ENCODE data around the gene GBP4. TPM values are rescaled to one million over a fixed set of nuclear protein-coding genes. Genes with fewer than 3 reads are reported as not detected.
"Not testable (repeated sequence)": the region's sequence is repeated elsewhere in the genome, so short reads cannot be mapped to it uniquely, and the experiment has no call there.

The GBP4 gene
- total and polyA plus RNA-seq, 2 experiments from 2014 or later = 0.03 TPM; not detected in 1

DNA sequence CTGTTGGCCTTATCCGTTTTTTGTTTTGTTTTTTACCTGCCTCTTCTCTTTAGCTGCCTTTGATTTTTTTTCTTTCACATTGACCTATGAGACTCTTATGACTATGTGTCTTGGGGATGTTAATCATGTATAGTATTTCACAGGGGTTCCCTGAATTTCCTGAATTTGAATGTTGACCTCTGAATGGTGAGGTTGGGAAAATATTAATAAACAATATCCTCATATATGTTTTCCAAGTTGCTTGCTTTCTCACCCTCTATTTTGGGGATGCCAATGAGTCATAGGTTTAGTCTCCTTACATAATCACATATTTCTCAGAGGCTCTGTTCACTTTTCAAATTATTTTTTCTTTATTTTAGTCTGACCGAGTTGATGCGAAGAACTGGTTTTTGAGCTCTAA is 44.3 kb upstream of the GBP4 start (continued):
- no peak for TF ChIP-seq CREB1 (CRISPR knock-in tag; IDR thresholded peaks at IDR 0.05; ENCODE audit: low read depth)
- TF ChIP-seq, protein P1, sequence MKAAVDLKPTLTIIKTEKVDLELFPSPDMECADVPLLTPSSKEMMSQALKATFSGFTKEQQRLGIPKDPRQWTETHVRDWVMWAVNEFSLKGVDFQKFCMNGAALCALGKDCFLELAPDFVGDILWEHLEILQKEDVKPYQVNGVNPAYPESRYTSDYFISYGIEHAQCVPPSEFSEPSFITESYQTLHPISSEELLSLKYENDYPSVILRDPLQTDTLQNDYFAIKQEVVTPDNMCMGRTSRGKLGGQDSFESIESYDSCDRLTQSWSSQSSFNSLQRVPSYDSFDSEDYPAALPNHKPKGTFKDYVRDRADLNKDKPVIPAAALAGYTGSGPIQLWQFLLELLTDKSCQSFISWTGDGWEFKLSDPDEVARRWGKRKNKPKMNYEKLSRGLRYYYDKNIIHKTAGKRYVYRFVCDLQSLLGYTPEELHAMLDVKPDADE (IDR thresholded peaks at IDR 0.05) = no peak
- TF ChIP-seq NANOG (IDR thresholded peaks at IDR 0.05; ENCODE audit: borderline replicate concordance) = no peak
- TF ChIP-seq, protein P2, sequence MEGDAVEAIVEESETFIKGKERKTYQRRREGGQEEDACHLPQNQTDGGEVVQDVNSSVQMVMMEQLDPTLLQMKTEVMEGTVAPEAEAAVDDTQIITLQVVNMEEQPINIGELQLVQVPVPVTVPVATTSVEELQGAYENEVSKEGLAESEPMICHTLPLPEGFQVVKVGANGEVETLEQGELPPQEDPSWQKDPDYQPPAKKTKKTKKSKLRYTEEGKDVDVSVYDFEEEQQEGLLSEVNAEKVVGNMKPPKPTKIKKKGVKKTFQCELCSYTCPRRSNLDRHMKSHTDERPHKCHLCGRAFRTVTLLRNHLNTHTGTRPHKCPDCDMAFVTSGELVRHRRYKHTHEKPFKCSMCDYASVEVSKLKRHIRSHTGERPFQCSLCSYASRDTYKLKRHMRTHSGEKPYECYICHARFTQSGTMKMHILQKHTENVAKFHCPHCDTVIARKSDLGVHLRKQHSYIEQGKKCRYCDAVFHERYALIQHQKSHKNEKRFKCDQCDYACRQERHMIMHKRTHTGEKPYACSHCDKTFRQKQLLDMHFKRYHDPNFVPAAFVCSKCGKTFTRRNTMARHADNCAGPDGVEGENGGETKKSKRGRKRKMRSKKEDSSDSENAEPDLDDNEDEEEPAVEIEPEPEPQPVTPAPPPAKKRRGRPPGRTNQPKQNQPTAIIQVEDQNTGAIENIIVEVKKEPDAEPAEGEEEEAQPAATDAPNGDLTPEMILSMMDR (conservative IDR thresholded peaks at IDR 0.05; ENCODE audit: low read depth in 2 of 2) = no peak

DNA sequence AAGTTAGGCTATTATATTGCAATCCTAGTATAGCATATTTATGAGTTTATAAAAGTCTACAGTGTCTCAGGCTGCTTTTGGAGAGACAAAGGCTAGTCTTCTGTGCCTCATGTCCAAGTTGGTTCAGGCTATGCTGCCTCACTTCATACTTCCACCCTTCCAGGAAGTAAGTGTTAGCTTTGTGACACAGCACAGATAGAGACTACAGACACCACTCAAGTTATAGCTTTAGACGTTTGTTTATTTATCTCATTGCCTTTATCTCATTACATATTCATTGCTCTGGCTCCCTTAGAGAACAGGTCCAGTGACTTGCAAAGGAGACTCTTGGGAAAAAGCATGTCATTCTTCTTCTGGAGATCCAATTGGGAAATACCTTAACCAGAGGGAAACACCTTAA is 22.6 kb upstream of the GBP4 start:
- Mint-ChIP-seq H3K9me3 (peaks cover 31% of the 10 kb centered on the region), H3K27me3 (ENCODE audit: insufficient read depth, low read depth, poor library complexity) (peaks cover 2% of the 10 kb centered on the region), H3K4me3 (no peak overlapping the region), H3K36me3 (ENCODE audit: low read depth) (peaks cover 3% of the 10 kb centered on the region; the same call in 1 of the 3 replicates), H3K4me1 (no peaks in the 10 kb centered on the region), H3K27ac (no peak overlapping the region)
- Histone ChIP-seq H3K4me1 (ENCODE audit: insufficient read depth) (no peaks in the 10 kb centered on the region), H3K79me2 (replicated peaks; ENCODE audit: insufficient read depth) (no peaks in the 10 kb centered on the region), H3K27ac (ENCODE audit: low read depth) (no peak overlapping the region), H3K36me3 (ENCODE audit: insufficient read depth) (no peaks in the 10 kb centered on the region), H3K9me2 (ENCODE audit: insufficient read depth) (no peaks in the 10 kb centered on the region), H3K4me2 (no peak overlapping the region), H4K20me1 (replicated peaks; ENCODE audit: insufficient read depth) (no peaks in the 10 kb centered on the region), H3K4me3 (no peak overlapping the region), H3K27me3 (ENCODE audit: insufficient read depth) (no peaks in the 10 kb centered on the region), H2AFZ (no peak overlapping the region), H3F3A (replicated peaks; ENCODE audit: low read depth) (no peaks in the 10 kb centered on the region)
- ATAC-seq = no peak
- TF ChIP-seq ZNF331 (CRISPR knock-in tag; IDR thresholded peaks at IDR 0.05; ENCODE audit: low read depth) = no peak
- TF ChIP-seq, protein P3, sequence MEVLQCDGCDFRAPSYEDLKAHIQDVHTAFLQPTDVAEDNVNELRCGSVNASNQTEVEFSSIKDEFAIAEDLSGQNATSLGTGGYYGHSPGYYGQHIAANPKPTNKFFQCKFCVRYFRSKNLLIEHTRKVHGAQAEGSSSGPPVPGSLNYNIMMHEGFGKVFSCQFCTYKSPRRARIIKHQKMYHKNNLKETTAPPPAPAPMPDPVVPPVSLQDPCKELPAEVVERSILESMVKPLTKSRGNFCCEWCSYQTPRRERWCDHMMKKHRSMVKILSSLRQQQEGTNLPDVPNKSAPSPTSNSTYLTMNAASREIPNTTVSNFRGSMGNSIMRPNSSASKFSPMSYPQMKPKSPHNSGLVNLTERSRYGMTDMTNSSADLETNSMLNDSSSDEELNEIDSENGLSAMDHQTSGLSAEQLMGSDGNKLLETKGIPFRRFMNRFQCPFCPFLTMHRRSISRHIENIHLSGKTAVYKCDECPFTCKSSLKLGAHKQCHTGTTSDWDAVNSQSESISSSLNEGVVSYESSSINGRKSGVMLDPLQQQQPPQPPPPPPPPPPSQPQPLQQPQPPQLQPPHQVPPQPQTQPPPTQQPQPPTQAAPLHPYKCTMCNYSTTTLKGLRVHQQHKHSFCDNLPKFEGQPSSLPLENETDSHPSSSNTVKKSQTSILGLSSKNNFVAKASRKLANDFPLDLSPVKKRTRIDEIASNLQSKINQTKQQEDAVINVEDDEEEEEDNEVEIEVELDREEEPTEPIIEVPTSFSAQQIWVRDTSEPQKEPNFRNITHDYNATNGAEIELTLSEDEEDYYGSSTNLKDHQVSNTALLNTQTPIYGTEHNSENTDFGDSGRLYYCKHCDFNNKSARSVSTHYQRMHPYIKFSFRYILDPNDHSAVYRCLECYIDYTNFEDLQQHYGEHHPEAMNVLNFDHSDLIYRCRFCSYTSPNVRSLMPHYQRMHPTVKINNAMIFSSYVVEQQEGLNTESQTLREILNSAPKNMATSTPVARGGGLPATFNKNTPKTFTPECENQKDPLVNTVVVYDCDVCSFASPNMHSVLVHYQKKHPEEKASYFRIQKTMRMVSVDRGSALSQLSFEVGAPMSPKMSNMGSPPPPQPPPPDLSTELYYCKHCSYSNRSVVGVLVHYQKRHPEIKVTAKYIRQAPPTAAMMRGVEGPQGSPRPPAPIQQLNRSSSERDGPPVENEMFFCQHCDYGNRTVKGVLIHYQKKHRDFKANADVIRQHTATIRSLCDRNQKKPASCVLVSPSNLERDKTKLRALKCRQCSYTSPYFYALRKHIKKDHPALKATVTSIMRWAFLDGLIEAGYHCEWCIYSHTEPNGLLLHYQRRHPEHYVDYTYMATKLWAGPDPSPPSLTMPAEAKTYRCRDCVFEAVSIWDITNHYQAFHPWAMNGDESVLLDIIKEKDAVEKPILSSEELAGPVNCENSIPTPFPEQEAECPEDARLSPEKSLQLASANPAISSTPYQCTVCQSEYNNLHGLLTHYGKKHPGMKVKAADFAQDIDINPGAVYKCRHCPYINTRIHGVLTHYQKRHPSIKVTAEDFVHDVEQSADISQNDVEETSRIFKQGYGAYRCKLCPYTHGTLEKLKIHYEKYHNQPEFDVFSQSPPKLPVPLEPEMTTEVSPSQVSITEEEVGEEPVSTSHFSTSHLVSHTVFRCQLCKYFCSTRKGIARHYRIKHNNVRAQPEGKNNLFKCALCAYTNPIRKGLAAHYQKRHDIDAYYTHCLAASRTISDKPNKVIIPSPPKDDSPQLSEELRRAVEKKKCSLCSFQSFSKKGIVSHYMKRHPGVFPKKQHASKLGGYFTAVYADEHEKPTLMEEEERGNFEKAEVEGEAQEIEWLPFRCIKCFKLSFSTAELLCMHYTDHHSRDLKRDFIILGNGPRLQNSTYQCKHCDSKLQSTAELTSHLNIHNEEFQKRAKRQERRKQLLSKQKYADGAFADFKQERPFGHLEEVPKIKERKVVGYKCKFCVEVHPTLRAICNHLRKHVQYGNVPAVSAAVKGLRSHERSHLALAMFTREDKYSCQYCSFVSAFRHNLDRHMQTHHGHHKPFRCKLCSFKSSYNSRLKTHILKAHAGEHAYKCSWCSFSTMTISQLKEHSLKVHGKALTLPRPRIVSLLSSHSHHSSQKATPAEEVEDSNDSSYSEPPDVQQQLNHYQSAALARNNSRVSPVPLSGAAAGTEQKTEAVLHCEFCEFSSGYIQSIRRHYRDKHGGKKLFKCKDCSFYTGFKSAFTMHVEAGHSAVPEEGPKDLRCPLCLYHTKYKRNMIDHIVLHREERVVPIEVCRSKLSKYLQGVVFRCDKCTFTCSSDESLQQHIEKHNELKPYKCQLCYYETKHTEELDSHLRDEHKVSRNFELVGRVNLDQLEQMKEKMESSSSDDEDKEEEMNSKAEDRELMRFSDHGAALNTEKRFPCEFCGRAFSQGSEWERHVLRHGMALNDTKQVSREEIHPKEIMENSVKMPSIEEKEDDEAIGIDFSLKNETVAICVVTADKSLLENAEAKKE (CRISPR knock-in tag; IDR thresholded peaks at IDR 0.05) = no peak
- no peak for TF ChIP-seq CREB1 (CRISPR knock-in tag; IDR thresholded peaks at IDR 0.05; ENCODE audit: low read depth)
- TF ChIP-seq POLR2AphosphoS5 (IDR thresholded peaks at IDR 0.05; ENCODE audit: low read depth) = no peak
- TF ChIP-seq, protein P2 (conservative IDR thresholded peaks at IDR 0.05; ENCODE audit: low read depth in 2 of 2) = no peak
- TF ChIP-seq, protein P1 (IDR thresholded peaks at IDR 0.05) = no peak
- no peak for DNase-seq (ENCODE audit: low spot score)

DNA sequence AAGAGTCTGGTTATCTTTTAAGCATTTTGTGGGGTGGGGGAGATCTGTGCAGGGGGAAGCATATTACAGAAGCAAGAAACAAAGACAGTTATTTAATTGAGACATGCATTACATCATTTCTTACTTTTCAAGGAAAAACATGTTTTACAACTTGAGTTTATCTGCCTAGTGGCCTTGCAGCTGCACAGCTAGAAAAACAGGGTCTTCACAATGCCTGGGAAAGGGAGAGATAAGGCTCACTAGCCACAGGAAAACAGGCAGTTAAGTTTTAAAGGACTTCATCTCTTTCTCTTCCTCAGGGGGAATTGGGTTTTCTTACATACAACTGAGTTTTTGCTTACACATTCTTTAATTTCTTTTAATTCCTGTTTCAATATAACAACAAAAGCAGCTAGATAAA is 21.1 kb upstream of the GBP4 start:
- ATAC-seq = not testable (repeated sequence)
- H3K9me3 Mint-ChIP-seq = peaks cover 29% of the 10 kb centered on the region

More for the DNA sequence above, 21.1 kb upstream of the GBP4 start:
- not testable (repeated sequence) for DNase-seq (ENCODE audit: low spot score); H3K79me2 ChIP-seq (replicated peaks; ENCODE audit: insufficient read depth); H3K27me3 ChIP-seq (ENCODE audit: insufficient read depth); H3K27me3 Mint-ChIP-seq (ENCODE audit: insufficient read depth, low read depth, poor library complexity); H3K4me1 ChIP-seq (ENCODE audit: insufficient read depth); H3F3A ChIP-seq (replicated peaks; ENCODE audit: low read depth); H3K4me3 ChIP-seq; H3K27ac Mint-ChIP-seq; H3K36me3 Mint-ChIP-seq (ENCODE audit: low read depth); H3K9me2 ChIP-seq (ENCODE audit: insufficient read depth); H2AFZ ChIP-seq; H3K4me2 ChIP-seq; H3K27ac ChIP-seq (ENCODE audit: low read depth); H3K4me1 Mint-ChIP-seq; H3K4me3 Mint-ChIP-seq; H3K36me3 ChIP-seq (ENCODE audit: insufficient read depth); H4K20me1 ChIP-seq (replicated peaks; ENCODE audit: insufficient read depth)
